ENCODE data around the gene TNFSF15. TPM values are rescaled to one million over a fixed set of nuclear protein-coding genes. Genes with fewer than 3 reads are reported as not detected.

Gene TNFSF15
- total RNA-seq, 1 experiment from 2014 or later, result not detected

DNA sequence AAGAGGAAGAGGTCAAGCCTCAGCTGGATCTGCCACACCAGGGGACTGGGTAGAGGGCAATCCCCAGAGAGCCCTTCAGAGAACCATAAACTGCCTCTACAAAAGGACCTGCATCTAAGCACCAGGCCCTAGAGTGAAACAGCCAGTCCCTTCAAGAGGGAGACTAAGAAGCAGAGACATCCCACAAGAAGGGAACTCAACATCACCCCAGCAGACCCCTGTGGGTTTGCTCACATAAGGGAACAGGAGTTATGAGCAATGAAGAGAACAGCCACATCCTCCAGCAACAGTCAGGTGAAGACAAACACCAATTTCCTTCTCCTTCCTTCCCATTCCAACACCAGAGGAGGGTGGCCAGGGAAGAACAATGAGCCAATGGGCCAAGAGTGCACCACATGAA is 48.9 kb downstream of the TNFSF15 start:
- H3K36me3 Mint-ChIP-seq (ENCODE audit: insufficient read depth in 1 of 3, low read depth in 3 of 3), result no peaks in the 10 kb centered on the region
- no peak overlapping the region for H3K56ac ChIP-seq (ENCODE audit: insufficient read length, low read depth, low read length)

More for the DNA sequence above, 48.9 kb downstream of the TNFSF15 start:
- Histone ChIP-seq H2BK120ac (ENCODE audit: low read depth, low read length, poor library complexity, severe bottlenecking) (no peak overlapping the region), H3K79me1 (ENCODE audit: insufficient read depth, low read depth, low read length, poor library complexity, severe bottlenecking) (no peaks in the 10 kb centered on the region), H3K27me3 (ENCODE audit: insufficient read depth, low read length) (no peaks in the 10 kb centered on the region), H3K9me3 (ENCODE audit: control insufficient read depth, low read depth, low read length) (no peaks in the 10 kb centered on the region), H2AFZ (ENCODE audit: low read length) (no peak overlapping the region), H2BK15ac (ENCODE audit: low read depth, low read length) (no peak overlapping the region), H3K14ac (ENCODE audit: insufficient read depth, low read length) (no peak overlapping the region), H3T11ph (ENCODE audit: low read length) (no peak overlapping the region), H2BK20ac (ENCODE audit: low read depth, low read length, poor library complexity, severe bottlenecking) (no peak overlapping the region), H3K79me2 (ENCODE audit: insufficient read depth, low read length) (no peaks in the 10 kb centered on the region), H4K91ac (ENCODE audit: insufficient read length, low read depth, low read length) (peak overlapping the region; percentile 68), H3K4me1 (ENCODE audit: insufficient read depth, low read length) (no peaks in the 10 kb centered on the region), H2BK12ac (ENCODE audit: insufficient read length, low read depth, low read length) (no peak overlapping the region), H3K4me2 (ENCODE audit: insufficient read depth, insufficient read length, low read length) (no peak overlapping the region), H4K8ac (replicated peaks; ENCODE audit: insufficient read length, low read depth, low read length) (no peak overlapping the region), H3K4ac (ENCODE audit: low read depth, low read length) (no peak overlapping the region), H2AK5ac (ENCODE audit: insufficient read length, low read length) (no peak overlapping the region), H4K20me1 (ENCODE audit: control insufficient read depth, insufficient read depth, insufficient read length) (no peaks in the 10 kb centered on the region), H3K23me2 (ENCODE audit: insufficient read length, low read depth, low read length, poor library complexity, severe bottlenecking) (no peaks in the 10 kb centered on the region), H3K9ac (ENCODE audit: extremely low read depth, insufficient read length, low read length) (no peak overlapping the region), H2BK5ac (ENCODE audit: insufficient read length, low read length) (no peak overlapping the region), H3K18ac (ENCODE audit: insufficient read length, low read depth, low read length) (no peak overlapping the region), H4K5ac (ENCODE audit: insufficient read length, low read depth, low read length) (no peak overlapping the region), H3K27ac (ENCODE audit: insufficient read length, low read depth, low read length) (no peak overlapping the region), H3K23ac (ENCODE audit: insufficient read length, low read depth, low read length) (no peak overlapping the region)
- H3K9me3 Mint-ChIP-seq, result no peaks in the 10 kb centered on the region
- DNase-seq, result no peak
- H3K4me1 Mint-ChIP-seq, result peaks cover 4% of the 10 kb centered on the region in 2 experiments; a peak in 2 of 4 replicates
- TF ChIP-seq, protein P1, sequence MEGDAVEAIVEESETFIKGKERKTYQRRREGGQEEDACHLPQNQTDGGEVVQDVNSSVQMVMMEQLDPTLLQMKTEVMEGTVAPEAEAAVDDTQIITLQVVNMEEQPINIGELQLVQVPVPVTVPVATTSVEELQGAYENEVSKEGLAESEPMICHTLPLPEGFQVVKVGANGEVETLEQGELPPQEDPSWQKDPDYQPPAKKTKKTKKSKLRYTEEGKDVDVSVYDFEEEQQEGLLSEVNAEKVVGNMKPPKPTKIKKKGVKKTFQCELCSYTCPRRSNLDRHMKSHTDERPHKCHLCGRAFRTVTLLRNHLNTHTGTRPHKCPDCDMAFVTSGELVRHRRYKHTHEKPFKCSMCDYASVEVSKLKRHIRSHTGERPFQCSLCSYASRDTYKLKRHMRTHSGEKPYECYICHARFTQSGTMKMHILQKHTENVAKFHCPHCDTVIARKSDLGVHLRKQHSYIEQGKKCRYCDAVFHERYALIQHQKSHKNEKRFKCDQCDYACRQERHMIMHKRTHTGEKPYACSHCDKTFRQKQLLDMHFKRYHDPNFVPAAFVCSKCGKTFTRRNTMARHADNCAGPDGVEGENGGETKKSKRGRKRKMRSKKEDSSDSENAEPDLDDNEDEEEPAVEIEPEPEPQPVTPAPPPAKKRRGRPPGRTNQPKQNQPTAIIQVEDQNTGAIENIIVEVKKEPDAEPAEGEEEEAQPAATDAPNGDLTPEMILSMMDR (conservative IDR thresholded peaks at IDR 0.05), result no peak
- H3K4me3 Mint-ChIP-seq, result no peak overlapping the region
- H3K27ac Mint-ChIP-seq, result no peak overlapping the region; a peak in 1 of 7 replicates
- H3K27me3 Mint-ChIP-seq (ENCODE audit: low read depth), result peaks cover 33% of the 10 kb centered on the region
